Kidney glomerular epithelial cell (primary cell): ENCODE data around the gene APOBEC3B.
"Not testable (repeated sequence)": the region's sequence is repeated elsewhere in the genome, so short reads cannot be mapped to it uniquely, and the experiment has no call there.

ENCODE experiments used
- DNase-seq: peaks from one replicate; lab custom pipeline; 2025; lab: John Stamatoyannopoulos, UW

Gene APOBEC3B

GRCh38 chr22:38981992-38982927 lies at the start of gene APOBEC3B:
Gene APOBEC3B, plus strand, starts transcription at chr22:38982347. Its CDS starts 107 bp downstream, at chr22:38982454.
- peak; percentile 94 for DNase-seq

- peak; percentile 9 for DNase-seq
These were observed 47.1 kb upstream of the APOBEC3B start for GRCh38 chr22:38935023-38935422.

- DNase-seq, result no peak
These were observed 46.5 kb upstream of the APOBEC3B start for GRCh38 chr22:38935616-38936015.

DNA sequence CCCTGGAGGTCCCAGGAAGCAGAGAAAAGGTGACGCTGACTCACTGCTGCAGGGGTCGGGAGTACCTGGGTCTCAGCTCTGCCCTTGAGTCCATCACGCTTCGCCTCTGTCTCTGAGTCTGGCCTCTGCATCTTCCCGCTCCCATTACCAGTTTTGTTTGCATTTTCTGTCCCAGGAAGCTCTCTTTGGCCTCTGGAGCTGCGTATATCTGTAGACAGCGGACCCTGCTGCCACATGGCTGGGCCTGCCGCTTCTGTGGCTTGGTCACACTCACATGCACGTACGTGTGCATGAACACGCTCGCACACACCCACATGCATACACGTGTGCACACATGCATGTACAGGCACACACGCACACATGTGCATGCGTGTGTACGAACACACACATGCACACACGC lies 45.6 kb upstream of the APOBEC3B start:
- DNase-seq, result no peak

GRCh38 chr22:38937036-38937435 lies 45.1 kb upstream of the APOBEC3B start:
- DNase-seq, result no peak

GRCh38 chr22:38937541-38937940 lies 44.6 kb upstream of the APOBEC3B start:
- DNase-seq, result no peak

- no peak for DNase-seq
These were observed 43.9 kb upstream of the APOBEC3B start for GRCh38 chr22:38938221-38938620.

DNA sequence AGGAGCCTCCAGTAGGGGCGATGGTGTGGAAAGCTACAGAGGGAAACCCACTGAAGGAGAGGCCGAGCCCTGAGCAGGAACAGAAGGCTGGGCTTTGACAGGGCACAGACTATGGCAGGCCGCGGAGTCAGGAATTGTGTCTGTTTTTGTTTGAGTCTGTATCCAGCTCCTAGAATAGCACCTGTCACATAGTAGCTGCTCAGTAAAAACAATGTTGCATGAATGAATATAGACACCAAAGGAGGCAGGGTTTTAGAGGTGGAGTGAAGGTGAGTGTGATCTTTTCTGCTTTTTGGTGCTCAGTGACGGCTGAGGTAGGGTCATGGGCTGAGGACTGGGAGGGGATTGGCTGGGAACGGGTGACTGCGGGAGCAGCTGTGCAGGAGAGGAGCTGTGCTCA lies 43.2 kb upstream of the APOBEC3B start:
- no peak for DNase-seq

GRCh38 chr22:38940811-38941384 lies 41.2 kb upstream of the APOBEC3B start:
- no peak for DNase-seq

GRCh38 chr22:38941488-38941987 lies 40.6 kb upstream of the APOBEC3B start:
- no peak for DNase-seq

GRCh38 chr22:38942702-38943101 lies 39.4 kb upstream of the APOBEC3B start:
- DNase-seq, result no peak

- no peak for DNase-seq
These were observed 38.9 kb upstream of the APOBEC3B start for GRCh38 chr22:38943201-38943600.

DNA sequence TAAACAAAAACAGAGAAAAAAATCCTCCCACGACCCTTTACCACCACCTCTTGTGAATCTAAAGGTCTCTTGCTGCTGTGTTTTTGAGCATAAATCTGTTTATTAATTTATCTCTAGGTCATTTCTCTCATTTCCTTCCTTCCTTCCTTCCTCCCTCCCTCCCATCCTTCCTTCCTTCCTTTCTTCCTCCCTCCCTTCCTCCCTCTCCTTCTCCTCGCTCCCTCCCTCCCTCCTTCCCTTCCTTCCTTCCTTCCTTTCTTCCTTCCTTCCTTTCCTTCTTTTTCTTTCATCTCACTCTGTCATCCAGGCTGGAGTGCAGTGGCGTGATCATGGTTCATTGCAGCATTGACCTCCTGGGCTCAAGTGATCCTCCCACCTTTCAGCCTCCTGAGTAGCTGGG lies 38.3 kb upstream of the APOBEC3B start:
- no peak for DNase-seq

DNA sequence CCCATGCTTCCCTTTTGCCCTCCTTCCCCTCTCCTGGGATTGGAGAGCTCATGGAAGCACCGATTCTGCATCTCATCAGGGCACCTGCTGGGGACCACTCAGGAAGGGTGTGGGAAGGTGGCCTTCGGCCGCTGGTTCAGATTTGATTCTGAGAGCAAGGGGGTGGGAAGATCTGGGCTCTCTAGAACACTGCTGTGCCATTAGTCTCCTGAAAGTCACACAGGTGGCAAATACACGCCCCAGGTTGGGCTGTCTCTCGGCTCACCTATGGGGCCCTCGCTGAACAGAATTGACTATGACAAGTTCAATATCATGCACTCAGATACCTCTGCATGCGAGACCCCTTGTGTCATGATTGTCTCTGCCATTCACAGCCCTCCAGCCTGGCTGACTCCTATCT lies 37.5 kb upstream of the APOBEC3B start:
- DNase-seq, result no peak

GRCh38 chr22:38945706-38946338 lies 36.3 kb upstream of the APOBEC3B start:
- not testable (repeated sequence) for DNase-seq

- DNase-seq, result no peak
These were observed 35.4 kb upstream of the APOBEC3B start for GRCh38 chr22:38946771-38947170.

DNA sequence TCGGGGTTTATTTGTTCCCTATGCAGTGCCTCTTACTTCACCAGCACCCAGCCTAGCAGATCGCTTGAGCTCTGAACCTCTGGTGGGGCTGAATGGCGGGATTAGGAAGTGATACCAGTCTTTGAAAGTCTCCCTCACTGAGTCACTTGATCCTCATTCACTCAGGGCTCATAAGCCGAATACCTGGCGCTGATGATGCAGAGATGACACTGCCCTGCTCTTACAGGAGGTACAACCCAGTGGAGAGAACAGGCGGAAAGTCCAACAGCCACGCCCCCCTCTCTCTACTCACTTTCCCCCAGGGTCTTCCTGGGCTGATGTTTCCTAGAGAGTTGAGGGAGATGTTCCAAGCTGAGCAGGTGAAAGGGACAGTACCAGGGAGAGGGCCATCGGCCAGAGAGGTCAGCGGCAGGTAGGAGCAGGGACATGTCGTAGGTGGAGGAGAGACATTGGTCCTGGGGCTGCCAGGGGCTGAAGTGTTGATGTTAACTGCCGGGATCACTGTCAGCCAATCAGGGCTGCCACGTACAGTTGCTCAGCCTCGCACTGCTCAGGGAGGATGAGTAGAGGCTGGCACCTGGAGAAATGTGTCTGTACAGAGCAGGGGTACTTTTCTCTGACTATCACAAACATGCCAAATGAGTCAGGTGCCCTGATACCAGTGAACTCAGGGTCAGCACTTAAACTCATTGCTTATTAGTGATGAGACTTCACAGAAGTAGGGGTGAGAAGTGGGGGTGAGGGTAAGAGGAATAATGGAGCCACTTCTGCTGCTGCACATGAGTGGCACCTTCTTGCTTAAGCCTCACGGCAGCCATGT lies 34.6 kb upstream of the APOBEC3B start:
- DNase-seq, result no peak

GRCh38 chr22:38948181-38948940 lies 33.8 kb upstream of the APOBEC3B start:
- DNase-seq, result no peak

GRCh38 chr22:38949889-38950405 lies 32.2 kb upstream of the APOBEC3B start:
- DNase-seq, result no peak

- DNase-seq, result no peak
These were observed 31.4 kb upstream of the APOBEC3B start for GRCh38 chr22:38950527-38951295.
